ENCODE data around the gene TRIP12.
"Not testable (repeated sequence)": the region's sequence is repeated elsewhere in the genome, so short reads cannot be mapped to it uniquely, and the experiment has no call there.

TRIP12 gene

DNA sequence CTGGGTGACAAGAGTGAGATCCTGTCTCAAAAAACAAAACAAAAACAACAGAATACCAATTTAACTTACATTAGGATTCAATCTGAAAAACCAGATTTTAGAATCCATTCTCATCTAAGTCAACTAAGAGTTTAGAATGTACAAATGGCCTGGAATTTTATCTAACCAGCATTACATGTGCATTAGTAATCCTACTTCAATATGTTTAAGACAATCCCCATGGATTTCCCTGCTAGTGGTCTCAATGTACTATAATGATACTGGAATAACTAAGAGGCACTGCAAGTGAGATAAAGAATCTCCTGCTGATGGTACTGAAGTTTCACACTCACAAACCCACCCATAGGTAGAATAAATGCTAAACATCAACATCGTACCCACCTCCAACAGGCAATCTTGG, 153.6 kb downstream of the TRIP12 start:
- no peak for DNase-seq (ENCODE audit: low read depth, low spot score)

DNA sequence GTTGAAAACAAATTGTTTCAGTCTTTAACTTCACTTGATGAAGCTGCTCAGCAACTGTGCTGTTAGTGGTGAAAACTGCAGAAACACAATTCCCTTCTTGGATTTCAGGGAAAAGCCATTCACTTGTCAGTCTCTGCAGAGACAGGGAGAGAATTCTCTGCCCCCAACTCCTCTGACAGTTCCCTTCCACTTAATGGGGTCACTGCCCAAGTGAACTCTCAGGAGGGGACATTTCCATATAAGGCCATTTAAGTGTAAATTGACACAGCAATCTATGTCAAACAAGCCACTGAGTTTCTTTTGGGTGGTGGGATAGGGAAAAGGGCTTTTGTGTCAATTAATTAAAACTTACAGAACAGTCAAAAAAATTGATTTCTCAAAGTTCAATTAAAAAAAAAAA, 156.1 kb downstream of the TRIP12 start:
- no peak for DNase-seq (ENCODE audit: low read depth, low spot score)

DNA sequence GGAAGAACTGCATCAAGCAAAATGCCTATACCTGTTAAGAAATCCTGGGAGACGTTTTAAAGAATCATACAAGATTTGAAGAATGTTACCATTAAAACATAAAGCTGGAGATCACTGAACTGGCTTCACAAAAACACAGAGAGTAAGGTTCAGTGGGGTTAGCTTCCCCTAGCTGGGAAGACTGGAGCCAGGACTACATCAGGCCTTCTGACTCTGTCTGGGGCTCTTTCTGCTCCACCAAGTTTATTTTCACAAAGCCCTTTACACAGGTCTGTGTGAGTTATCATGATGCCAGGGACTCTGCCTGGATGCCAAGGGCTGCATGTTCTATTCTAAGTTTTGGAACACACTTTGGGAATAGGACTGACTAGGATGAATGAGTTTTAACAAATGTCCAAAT, 160.1 kb downstream of the TRIP12 start:
- DNase-seq (ENCODE audit: low read depth, low spot score) = no peak

DNA sequence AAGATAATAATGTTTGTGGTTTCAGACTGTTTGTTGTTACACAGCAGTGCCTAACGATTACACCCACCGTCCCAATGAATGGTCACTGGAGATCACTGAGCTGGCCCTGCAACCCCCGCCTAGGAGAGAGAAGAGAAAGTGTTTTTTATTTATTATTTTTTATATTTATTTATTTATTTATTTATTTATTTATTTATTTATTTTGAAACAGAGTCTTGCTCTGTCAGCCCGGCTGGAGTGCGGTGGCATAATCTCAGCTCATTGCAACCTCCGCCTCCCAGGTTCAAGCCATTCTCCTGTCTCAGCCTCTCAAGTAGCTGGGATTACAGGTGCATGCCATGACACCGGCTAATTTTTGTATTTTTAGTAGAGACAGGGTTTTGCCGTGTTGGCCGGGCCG, 164.3 kb downstream of the TRIP12 start:
- DNase-seq (ENCODE audit: low read depth, low spot score) = not testable (repeated sequence)

DNA sequence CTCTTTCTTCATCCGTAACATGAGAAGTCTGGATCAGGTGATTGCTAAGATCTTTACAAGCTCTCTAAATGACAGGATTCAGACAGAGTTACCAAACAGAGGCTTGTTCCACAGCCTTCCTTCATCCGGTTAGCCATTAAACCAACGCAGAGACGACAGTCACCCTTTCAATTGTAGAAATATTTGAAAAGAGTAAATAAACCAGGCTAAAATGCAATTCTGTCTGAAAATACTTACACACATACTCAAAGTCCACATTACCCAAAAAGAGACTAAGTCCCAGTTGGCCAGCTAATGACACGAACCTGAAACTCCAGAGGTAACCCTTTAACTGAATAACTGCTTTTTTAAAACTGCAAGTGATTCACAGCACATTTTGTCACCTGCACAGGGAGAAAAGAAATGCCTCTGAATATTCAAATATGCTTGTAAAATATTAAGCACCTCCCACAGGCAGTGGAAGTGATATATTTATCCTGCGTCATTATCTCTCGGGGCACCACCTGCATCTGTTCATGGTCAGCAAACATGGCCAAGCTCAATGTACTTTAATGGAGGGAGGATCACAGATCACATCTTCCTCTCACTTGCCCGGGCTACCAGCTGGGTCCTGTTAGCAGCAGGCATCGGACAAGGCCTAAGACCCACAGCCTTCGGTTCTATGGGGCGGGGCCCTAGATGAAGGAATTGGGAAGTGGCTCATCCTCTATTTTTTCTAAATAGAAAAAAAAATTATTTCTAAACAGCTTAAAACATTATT, 168.7 kb downstream of the TRIP12 start:
- DNase-seq (ENCODE audit: low read depth, low spot score) = no peak

DNA sequence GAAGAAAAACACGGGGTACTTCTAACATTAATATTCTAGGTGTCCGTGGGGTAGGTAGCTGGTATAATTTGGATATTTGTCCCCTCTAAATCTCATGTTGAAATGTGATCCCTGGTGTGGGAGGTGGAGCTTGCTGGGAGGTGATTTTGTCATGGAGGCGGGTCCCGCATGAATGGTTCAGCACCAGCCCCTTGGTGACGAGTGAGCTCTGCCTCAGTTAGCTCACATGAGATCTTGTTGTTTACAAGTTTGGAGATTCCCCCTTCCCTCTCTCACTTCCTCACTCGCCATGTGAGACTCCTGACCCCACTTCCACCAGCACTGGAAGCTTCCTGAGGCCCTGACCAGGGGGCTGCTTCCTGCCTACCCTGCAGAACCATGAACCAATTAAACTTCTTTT, 172.0 kb downstream of the TRIP12 start:
- no peak for DNase-seq (ENCODE audit: low read depth, low spot score)

DNA sequence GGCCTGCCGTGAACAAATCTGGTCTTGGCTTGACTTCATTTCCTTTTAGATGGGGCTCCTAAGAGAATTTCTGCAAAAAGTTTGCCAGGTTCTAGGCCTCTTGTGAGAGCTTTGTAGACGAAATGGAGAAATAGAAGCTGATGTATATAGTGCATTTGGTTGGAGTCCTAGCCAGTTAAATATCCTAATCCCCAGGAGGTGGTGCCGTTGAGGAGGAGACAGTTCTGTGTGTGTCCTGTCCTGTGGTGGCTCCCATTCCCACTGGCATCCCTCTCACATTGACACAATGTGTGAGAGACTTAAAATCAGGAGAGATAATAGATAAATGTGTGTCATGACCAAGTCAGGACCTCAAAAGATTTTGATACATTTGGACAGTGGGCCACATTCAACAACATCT, 172.9 kb downstream of the TRIP12 start:
- no peak for DNase-seq (ENCODE audit: low read depth, low spot score)

DNA sequence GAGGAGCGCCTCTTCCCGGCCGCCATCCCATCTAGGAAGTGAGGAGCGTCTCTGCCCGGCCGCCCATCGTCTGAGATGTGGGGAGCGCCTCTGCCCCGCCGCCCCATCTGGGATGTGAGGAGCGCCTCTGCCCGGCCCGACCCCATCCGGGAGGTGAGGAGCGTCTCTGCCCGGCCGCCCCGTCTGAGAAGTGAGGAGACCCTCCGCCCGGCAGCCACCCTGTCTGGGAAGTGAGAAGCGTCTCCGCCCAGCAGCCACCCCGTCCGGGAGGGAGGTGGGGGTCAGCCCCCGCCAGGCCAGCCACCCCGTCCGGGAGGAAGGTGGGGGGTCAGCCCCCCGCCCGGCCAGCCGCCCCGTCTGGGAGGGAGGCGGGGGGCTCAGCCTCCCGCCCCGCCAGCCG, 179.1 kb downstream of the TRIP12 start:
- not testable (repeated sequence) for DNase-seq (ENCODE audit: low read depth, low spot score)

DNA sequence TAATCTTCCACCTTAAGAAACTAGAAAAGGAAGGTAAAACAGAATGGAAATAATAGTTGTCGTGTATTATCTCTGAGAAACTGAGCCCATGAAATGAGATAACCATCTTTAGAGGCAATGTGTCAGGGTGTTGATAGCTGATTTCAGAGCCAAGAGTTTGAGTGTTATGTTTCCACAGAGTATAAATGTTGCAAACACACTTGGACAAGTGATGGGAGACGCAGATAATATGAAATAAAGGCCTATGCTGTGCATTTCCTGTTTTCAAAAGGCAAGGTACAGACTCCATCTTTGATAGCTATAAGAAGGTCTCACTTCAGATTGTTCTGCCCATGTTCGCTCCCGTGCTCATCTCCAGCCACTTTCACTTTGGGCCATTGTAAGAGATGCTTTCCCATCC, 181.5 kb downstream of the TRIP12 start:
- DNase-seq (ENCODE audit: low read depth, low spot score) = no peak

DNA sequence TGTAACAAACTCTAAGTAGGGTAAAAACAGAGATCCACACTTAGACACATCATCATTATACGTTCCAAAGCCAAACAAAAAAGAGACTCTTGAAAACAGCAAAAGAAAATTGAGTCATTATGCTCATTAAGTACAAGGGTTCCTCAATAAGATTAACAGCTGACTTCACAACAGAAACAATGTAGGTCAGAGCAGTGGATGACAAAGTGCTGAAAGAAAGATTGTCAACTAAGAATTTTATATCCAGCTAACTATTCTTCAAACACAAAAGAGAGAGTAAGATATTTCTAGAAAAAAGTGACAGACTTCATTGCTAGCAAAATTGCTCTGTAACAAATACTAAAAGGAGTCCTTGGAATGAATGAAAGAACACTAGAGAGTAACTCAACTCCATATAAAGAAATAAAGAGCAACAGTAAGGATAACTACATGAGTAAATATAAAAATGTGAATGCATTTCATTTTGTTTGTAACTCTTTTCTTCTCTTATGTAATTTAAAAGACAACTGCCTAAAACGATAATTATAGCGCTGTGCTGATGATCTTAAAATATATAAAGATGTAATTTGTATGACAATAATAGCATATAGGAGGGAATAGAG, 183.7 kb downstream of the TRIP12 start:
- DNase-seq (ENCODE audit: low read depth, low spot score) = no peak

DNA sequence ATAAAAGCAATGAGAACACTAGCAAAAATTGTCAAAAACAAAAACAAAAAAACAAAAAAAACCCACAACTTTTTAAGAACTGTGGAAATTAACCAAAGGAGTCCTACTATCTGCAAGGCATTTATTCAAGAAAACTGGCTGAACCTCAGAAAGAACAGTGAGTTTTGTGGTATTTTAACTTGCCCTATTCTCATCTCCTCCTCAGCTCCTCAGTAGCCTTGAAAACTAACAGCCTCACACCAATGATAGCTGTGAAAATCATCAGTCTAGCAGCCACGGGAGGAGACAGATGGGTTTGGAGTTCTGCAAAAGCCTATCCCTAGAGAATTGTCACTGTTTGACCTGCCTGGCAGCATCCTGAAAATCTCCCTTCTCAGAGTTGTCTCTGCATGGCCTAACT, 187.4 kb downstream of the TRIP12 start:
- DNase-seq (ENCODE audit: low read depth, low spot score) = no peak

DNA sequence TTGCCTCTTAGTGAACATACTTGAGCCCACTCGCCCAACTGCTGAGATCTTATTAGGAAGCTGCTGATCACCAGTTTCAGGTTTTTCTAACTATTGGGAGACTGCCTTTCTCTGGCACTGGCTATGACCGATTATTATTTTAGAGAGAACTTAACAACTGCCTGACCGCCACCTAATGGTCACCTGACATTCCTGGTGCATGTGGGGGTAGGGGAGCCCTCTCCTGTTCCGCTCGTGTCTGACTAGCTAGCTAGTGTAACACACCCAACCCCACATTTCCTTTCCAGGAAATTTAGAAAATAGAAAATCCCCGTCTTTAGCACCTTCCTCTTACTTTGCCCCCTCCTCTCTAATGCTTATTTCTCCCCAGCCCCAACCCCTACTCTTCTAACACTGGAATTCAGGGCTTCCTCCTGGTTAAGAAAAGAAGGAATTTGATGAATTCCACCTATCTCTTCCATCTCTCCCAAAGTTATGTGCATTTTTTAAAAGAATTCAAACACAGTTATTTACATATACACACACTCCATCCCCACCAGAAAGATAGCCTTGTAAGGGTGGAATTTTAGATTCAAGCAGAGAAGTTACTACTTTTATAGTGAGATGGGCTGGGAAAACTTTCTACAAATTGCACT, 188.1 kb downstream of the TRIP12 start:
- no peak for DNase-seq (ENCODE audit: low read depth, low spot score)

DNA sequence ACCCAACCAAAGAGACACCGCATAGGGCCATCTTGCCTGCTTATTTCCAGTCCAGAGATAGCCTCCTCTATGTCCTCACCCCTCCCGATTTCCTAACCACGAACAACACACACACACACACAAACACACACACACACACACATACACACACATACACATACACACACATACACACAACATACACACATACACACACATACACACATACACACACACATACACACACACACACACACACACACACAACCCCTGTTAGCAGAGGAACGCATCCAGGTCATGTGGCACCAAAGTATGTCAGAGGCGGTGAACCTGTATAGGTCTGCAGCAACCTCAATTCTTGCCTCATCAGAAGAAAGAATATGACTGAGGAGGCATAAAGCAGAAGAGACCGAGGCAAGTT, 188.9 kb downstream of the TRIP12 start:
- no peak for DNase-seq (ENCODE audit: low read depth, low spot score)

DNA sequence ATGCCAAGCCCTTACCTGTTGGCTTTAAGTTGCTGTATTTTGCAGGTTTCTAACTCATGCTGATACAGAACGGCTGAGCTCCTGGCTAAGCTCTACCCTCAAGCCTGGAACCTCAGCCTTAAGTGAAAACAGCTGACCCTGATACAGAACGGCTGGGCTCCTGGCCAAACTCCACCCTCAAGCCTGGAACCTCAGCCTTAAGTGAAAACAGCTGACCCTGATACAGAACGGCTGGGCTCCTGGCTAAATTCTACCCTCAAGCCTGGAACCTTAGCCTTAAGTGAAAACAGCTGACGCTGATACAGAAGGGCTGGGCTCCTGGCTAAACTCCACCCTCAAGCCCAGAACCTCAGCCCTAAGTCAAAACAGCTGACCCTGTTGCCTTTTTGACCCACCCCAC, 189.9 kb downstream of the TRIP12 start:
- DNase-seq (ENCODE audit: low read depth, low spot score) = no peak

DNA sequence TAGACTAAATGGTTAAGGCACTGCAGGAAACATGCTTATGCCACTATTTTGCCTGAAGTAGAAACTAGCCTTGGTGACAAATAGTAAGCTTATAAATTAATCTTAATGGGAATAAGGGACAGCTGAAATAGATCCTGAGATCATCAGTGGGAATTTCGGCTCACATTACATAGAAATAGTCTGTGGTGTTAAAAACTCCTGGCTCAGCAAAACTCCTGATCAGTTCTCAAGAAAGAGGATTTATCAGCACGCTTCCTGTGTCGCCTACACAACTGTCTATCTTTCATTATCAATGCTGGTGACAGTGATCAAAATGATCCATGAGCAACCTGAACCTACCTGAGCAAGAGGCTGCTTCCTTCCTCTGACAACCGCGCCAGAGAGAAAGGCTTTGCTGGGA, 190.4 kb downstream of the TRIP12 start:
- no peak for DNase-seq (ENCODE audit: low read depth, low spot score)

DNA sequence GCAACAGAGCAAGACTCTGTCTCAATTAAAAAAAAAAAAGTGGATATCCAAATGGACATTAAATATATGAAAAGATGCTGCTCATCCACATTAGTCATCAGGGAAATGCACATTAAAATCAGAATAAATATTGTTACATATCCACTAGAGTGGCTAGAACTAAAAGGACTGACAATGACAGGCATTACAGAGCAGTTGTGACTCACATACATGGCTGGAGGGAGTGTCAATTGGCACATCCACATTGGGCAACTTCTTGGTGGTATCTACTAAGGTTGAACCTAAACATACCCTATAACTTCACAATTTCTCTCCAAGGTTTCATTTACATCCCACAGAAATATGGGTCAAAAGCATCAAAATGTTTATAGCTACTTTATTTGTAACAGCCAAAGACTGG, 193.4 kb downstream of the TRIP12 start:
- DNase-seq (ENCODE audit: low read depth, low spot score) = no peak

DNA sequence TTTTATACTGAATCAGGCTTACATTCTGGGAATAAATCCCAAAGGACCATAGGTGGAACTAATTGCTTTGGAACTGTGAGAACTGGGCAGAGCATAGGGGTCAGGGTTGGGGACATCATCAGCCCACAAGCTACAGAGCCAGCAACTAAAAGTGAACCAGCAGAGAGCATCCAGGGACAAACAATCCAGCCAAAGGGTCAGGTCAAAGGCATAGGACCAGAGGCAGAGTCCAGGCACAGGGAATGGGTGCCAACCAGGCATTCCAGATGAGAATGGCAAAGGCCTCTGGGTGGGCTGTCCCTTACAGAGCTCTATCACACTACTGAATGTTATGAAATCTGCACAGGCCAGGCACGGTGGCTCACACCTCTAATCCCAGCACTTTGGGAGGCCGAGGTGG, 195.2 kb downstream of the TRIP12 start:
- no peak for DNase-seq (ENCODE audit: low read depth, low spot score)

DNA sequence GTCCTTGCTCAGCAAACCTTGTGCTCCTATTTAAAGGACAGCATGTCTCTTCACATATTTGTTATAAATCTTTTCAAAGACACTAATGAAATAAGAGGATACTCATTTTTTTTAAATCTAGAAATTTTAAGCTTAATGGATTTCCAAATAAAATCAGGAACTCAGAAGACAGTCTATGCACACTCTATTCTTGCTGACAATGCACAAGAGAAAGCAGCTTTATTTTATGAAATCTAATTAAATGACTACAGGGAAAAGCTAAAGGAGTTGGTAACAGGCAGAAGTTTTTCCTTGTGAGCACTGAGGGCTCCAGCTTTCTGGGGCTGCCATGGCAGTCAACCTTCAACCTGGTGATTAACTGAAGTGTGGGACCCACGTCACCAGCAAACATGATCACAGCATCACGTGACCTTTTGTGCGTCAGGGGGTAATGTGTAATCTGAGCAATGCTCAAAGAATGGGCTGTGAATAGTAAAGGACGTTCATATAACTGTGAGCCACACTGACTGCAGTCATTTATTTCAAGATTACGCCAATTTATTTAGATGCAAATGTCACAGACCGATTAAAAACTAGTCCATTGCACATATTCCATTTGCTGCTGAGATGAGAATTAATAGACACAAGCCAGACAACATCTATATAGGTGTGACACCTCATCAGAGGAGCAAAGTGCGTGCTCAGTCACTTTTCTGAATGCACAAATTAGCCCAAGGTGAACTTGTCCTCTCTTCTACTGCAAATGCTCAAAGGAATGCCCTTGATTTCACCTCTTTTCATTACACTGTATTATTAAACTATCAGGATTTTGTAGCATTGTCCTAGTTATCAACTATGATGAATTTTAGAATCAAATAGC, 195.9 kb downstream of the TRIP12 start:
- no peak for DNase-seq (ENCODE audit: low read depth, low spot score)

DNA sequence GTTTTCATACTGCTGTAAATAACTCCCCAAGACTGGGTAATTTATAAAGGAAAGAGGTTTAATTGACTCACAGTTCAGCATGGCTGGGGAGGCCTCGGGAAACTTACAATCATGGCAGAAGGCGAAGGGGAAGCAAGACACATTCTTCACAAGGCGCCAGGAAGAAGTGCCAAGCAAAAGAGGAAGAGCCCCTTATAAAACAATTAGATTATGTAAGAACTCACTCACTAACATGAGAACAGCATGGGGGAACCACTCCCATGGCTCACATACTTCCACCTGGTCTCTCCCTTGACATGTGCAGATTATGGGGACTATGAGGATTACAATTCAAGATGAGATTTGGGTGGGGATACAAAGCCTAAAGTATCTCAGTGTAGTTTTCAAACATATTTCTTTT, 198.6 kb downstream of the TRIP12 start:
- DNase-seq (ENCODE audit: low read depth, low spot score) = not testable (repeated sequence)

DNA sequence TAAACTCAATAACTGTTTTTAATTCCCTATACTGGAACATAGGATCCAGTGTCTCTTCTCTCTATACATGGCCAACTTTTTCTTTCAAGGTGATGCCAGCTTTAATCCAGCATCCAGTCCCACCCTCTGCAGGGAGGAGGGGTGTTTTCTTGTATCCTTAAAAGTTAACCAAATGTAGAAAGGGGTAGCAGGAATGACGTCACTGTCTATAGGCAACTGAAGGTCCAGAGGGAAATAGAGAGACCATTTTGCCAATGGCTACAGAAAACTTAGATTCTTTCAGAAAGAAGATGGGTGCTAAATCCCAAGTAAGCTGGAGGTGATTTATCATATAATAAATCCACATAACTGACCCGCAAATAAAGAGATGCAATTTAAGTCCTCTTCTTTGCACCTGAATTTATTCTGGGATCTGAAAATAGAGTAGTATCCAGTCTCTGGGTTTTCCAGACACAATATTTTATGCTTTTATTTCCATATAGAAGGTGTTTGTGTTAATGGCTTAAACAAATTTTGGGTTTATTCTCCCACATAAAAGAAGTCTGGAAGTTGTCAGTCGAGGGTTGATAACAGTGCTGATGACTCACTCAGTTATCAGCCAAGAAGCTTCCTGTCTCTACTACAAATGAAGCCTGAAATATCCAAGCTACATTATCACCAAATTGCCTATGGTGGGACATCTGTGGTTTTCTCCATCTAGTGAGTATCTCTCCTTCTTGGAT, 201.7 kb downstream of the TRIP12 start:
- DNase-seq (ENCODE audit: low read depth, low spot score) = no peak

DNA sequence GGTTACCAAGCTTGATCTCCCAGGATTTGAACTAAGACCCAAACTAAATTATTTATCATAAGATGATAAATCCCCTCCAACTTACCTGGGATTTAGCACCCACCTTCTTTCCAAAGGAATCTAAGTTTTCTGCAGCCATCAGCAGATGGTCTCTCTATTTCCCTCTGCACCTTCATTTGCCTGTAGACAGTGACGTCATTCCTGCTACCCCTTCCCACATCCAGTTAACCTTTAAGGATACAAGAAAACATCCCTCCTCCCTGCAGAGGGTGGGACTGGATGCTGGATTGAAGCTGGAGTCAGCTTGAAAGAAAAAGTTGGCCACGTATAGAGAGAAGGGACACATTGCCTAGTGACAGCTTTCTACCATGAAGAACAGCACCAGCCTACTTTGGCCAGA, 203.8 kb downstream of the TRIP12 start:
- no peak for DNase-seq (ENCODE audit: low read depth, low spot score)
